Parathyroid adenoma (tissue), 2 donors: ENCODE data around the gene OTOR.

Source experiments
- H2AFZ ChIP-seq: fragments of 300-600 bp; sonication (generic); one replicate; pipeline ENCODE4 v1.7.0; 2017; ENCODE audit warnings: antibody characterized with exemption, mild to moderate bottlenecking
- H3K27ac ChIP-seq: fragments of 300-600 bp; sonication (generic); one replicate; pipeline ENCODE4 v1.7.0; 2017
- H3K27me3 ChIP-seq: fragments of 300-600 bp; sonication (generic); one replicate; pipeline ENCODE4 v1.7.0; 2017; ENCODE audit warnings: low read length; ENCODE audit not compliant: control insufficient read depth, insufficient read depth
- H3K36me3 ChIP-seq: fragments of 300-600 bp; sonication (generic); one replicate; pipeline ENCODE4 v1.7.0; 2017; ENCODE audit warnings: low read length; ENCODE audit not compliant: control insufficient read depth, insufficient read depth
- H3K4me1 ChIP-seq: fragments of 300-600 bp; sonication (generic); one replicate; pipeline ENCODE4 v1.7.0; 2017; ENCODE audit warnings: control low read depth
- H3K4me2 ChIP-seq: fragments of 300-600 bp; sonication (generic); one replicate; pipeline ENCODE4 v1.7.0; 2017; ENCODE audit warnings: low read length
- H3K4me3 ChIP-seq: fragments of 300-600 bp; sonication (generic); one replicate; pipeline ENCODE4 v1.7.0; 2017; ENCODE audit warnings: low read depth, low read length
- H3K79me2 ChIP-seq: fragments of 300-600 bp; sonication (generic); one replicate; pipeline ENCODE4 v1.7.0; 2017; ENCODE audit warnings: control low read depth
- H3K9ac ChIP-seq: fragments of 300-600 bp; sonication (generic); one replicate; pipeline ENCODE4 v1.7.0; 2017; ENCODE audit warnings: mild to moderate bottlenecking
- H3K9me3 ChIP-seq: fragments of 300-600 bp; sonication (generic); one replicate; pipeline ENCODE4 v1.7.0; 2017; ENCODE audit warnings: low read length; ENCODE audit not compliant: control insufficient read depth
- TF ChIP-seq, protein P1 (sequence below): fragments of 300-600 bp; sonication (generic); IDR thresholded peaks from one replicate; pipeline ENCODE4 v1.7.0; 2017; ENCODE audit warnings: antibody characterized with exemption, mild to moderate bottlenecking
- donor health status: primary hyperparathyroidism.

Gene OTOR

DNA sequence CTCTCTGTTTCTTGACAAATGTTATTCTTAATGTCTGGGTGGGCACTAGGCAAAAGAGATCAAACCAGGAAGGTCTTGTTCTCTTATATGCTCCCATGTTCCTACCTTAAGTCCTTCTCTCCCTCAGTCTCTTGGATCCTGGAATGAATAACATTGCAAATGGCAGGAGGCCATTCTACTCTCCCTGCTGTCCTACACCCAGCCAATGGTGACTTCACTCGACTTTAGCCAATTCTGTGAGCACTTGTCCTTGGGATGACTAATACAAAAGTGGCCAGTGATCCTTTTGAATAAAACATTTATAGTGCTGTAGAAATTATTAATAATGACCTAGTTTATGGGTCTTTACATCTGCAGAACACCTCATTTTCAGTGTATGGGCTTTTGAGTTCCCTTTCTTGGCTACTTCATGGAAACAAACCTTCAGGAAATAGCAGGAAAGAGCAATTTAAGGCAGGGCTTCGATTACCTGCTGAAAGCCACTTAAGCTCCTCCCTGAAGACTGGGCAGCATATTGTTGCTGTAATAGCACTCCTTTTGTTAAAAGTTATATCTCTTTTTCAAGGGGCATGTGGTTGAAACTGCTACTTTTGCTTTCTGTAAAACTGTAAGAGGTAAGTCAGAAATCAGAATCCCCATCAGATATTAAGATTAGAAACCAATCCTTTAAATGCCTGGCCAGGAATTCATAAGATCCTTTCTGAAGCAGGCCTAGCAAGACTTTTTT lies 10.5 kb downstream of the OTOR start:
- Histone ChIP-seq H3K4me3 (no peak overlapping the region), H3K27ac (no peak overlapping the region), H3K36me3 (no peaks in the 10 kb centered on the region), H2AFZ (peak overlapping the region; percentile 7), H3K4me1 (peaks cover 9% of the 10 kb centered on the region), H3K9me3 (no peaks in the 10 kb centered on the region), H3K4me2 (no peak overlapping the region), H3K27me3 (no peaks in the 10 kb centered on the region), H3K9ac (no peak overlapping the region), H3K79me2 (no peaks in the 10 kb centered on the region)
- TF ChIP-seq, protein P1, sequence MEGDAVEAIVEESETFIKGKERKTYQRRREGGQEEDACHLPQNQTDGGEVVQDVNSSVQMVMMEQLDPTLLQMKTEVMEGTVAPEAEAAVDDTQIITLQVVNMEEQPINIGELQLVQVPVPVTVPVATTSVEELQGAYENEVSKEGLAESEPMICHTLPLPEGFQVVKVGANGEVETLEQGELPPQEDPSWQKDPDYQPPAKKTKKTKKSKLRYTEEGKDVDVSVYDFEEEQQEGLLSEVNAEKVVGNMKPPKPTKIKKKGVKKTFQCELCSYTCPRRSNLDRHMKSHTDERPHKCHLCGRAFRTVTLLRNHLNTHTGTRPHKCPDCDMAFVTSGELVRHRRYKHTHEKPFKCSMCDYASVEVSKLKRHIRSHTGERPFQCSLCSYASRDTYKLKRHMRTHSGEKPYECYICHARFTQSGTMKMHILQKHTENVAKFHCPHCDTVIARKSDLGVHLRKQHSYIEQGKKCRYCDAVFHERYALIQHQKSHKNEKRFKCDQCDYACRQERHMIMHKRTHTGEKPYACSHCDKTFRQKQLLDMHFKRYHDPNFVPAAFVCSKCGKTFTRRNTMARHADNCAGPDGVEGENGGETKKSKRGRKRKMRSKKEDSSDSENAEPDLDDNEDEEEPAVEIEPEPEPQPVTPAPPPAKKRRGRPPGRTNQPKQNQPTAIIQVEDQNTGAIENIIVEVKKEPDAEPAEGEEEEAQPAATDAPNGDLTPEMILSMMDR: no peak

DNA sequence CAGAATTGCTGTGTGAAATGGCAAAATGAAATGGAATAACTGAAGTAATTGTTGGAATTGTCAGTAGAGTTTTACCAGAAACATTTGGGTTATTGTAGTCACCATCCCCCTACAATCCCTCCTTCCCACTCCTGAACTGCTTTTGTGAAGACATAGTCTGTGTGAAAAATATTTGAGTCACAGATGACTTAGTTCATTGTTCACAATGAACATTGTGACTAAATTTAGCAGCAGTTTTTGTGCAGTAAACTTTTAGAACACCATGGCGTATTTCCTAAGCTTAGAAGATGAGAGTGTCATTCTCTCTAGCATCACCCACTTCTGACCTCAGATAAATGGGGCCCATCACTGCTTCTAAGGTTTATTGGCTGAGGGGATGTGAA lies 11.0 kb downstream of the OTOR start:
- Histone ChIP-seq H3K9me3 (no peaks in the 10 kb centered on the region), H3K4me2 (no peak overlapping the region), H3K36me3 (no peaks in the 10 kb centered on the region), H3K4me3 (no peak overlapping the region), H2AFZ (no peak overlapping the region), H3K4me1 (peaks cover 9% of the 10 kb centered on the region), H3K27me3 (no peaks in the 10 kb centered on the region), H3K27ac (no peak overlapping the region), H3K9ac (no peak overlapping the region), H3K79me2 (no peaks in the 10 kb centered on the region)
- TF ChIP-seq, protein P1: no peak

DNA sequence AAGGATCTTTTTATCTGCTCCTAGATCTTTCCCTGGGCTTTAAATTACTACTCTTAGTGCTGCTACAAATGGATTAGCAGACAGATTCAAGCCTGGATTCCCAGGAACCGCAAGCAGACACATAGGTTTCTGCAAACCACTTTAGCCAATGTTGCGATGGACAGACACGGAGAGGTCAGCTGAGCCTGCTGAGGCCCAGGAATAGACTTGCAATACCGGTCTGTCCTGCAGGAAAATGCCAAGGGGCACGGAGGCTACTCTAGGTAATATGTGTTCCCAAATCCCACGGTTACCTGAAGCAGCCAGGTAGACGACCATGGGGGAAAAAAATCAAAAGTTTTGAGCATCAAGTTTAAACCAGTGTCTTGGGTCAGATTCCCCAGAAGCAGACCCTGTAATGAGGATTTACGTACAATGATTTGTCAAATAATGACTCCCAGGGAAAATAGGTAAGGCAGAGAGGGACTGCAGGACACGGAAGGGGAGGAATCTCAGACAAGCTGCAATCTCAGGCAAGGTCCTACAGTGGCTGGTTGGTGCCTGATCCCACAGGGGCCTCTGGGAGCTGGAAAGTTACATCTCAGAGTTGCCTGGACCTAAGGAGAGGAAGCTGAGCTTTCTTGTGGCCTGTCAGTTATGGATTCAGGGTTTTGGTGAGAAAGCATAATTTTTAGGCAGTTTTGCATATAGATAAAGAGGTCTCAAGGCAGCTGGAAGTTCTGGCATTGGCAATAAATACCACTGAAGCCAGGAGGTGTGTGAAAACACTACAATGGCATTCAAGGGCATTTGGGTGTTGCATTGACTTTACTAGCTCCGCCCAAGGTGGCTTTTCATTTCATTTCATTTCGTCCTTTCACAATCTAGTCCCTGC lies 12.5 kb downstream of the OTOR start:
- H3K4me3 ChIP-seq: no peak overlapping the region
- TF ChIP-seq, protein P1: no peak
- H2AFZ ChIP-seq: peak overlapping the region; percentile 75
- H3K36me3 ChIP-seq: no peaks in the 10 kb centered on the region
- no peaks in the 10 kb centered on the region for H3K9me3 ChIP-seq
- H3K27ac ChIP-seq: peak overlapping the region; percentile 1
- H3K4me2 ChIP-seq: peak overlapping the region; percentile 13
- no peak overlapping the region for H3K9ac ChIP-seq
- H3K27me3 ChIP-seq: no peaks in the 10 kb centered on the region
- peaks cover 9% of the 10 kb centered on the region for H3K4me1 ChIP-seq
- no peaks in the 10 kb centered on the region for H3K79me2 ChIP-seq

DNA sequence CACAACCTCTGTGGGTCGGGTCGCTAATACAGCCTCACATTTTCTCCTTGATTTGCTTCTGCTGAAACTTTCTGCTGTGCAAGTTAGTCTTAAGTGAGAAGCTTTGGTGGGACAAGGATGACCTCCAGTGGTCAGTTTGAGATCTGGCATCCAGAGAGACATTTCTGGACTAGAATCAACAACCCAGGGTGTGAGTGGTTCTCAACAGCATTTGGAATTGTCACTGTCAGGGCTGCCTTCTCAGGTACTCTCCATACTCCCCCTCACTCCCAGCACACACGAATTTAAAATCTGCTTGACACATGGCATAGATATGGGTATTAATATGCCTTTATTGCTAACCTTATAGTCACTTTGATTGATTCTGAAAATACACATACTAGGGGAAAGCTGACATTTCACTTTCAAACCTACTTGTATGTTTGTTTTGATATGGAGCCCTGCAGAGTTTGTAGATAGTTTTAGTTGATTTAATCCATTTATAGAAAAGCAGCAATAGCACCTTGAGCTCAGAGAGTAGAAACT lies 13.2 kb downstream of the OTOR start:
- no peaks in the 10 kb centered on the region for H3K27me3 ChIP-seq
- H3K9ac ChIP-seq: no peak overlapping the region
- H3K4me1 ChIP-seq: peaks cover 9% of the 10 kb centered on the region
- peak overlapping the region; percentile 13 for H3K4me2 ChIP-seq
- peak overlapping the region; percentile 8 for H3K4me3 ChIP-seq
- H3K36me3 ChIP-seq: no peaks in the 10 kb centered on the region
- H3K9me3 ChIP-seq: no peaks in the 10 kb centered on the region
- no peaks in the 10 kb centered on the region for H3K79me2 ChIP-seq
- H2AFZ ChIP-seq: peak overlapping the region; percentile 75
- TF ChIP-seq, protein P1: peak; percentile 77
- H3K27ac ChIP-seq: no peak overlapping the region
